Measurements from ENCODE around the gene DCXR.
A peak's percentile ranks its signal among the peaks of the same experiment; 100 is the strongest.

The DCXR gene

GRCh38 chr17:82036634-82037091 is 834 bp downstream of the DCXR start:
- no peak for DNase-seq

- DNase-seq = no peak
These were observed 1.4 kb downstream of the DCXR start for GRCh38 chr17:82035956-82036633.

- no peak for DNase-seq
These were observed 2.0 kb downstream of the DCXR start for GRCh38 chr17:82035488-82035887.

- DNase-seq = no peak
These were observed 3.0 kb downstream of the DCXR start for GRCh38 chr17:82034371-82035011.

- DNase-seq = no peak
These were observed 4.0 kb downstream of the DCXR start for GRCh38 chr17:82033359-82034085.

GRCh38 chr17:82031885-82032627 is 5.4 kb downstream of the DCXR start:
- DNase-seq = no peak

GRCh38 chr17:82031303-82031884 is 6.1 kb downstream of the DCXR start, which contains the start of gene RAC3:
TSS of gene RAC3 (plus strand) at chr17:82031678. CDS start at chr17:82031762, 84 bp downstream.
- no peak for DNase-seq

- peak; percentile 91 for DNase-seq
These were observed 6.8 kb downstream of the DCXR start for GRCh38 chr17:82030470-82031302.

GRCh38 chr17:82029990-82030469 is 7.5 kb downstream of the DCXR start:
- no peak for DNase-seq

GRCh38 chr17:82029391-82029790 is 8.1 kb downstream of the DCXR start:
- no peak for DNase-seq

- no peak for DNase-seq
These were observed 8.5 kb downstream of the DCXR start for GRCh38 chr17:82028966-82029365.

GRCh38 chr17:82028246-82028645 is 9.3 kb downstream of the DCXR start:
- DNase-seq = no peak

- no peak for DNase-seq
These were observed 11.9 kb downstream of the DCXR start for GRCh38 chr17:82025401-82026107.

GRCh38 chr17:82024859-82025258 is 12.6 kb downstream of the DCXR start:
- DNase-seq = no peak

GRCh38 chr17:82023447-82024241 is 13.9 kb downstream of the DCXR start:
- peak; percentile 77 for DNase-seq

GRCh38 chr17:82022981-82023446 is 14.5 kb downstream of the DCXR start, which contains the start of gene LRRC45:
TSS of gene LRRC45 (plus strand) at chr17:82023305. CDS start at chr17:82023644, 339 bp downstream.
- DNase-seq = peak; percentile 99

- peak; percentile 69 for DNase-seq
These were observed 15.1 kb downstream of the DCXR start, which contains the start of gene CENPX for GRCh38 chr17:82022310-82022980. TSS of gene CENPX (minus strand) at chr17:82022878. CDS start at chr17:82022861, 17 bp downstream.

- DNase-seq = peak; percentile 71
These were observed 15.6 kb downstream of the DCXR start for GRCh38 chr17:82021900-82022309.

Data from activated CD8-positive, alpha-beta memory T cell treated with anti-CD3 and anti-CD28 coated beads for 24 hours (primary cell).